ENCODE measurements around the gene ZNF362.

ZNF362 gene

DNA sequence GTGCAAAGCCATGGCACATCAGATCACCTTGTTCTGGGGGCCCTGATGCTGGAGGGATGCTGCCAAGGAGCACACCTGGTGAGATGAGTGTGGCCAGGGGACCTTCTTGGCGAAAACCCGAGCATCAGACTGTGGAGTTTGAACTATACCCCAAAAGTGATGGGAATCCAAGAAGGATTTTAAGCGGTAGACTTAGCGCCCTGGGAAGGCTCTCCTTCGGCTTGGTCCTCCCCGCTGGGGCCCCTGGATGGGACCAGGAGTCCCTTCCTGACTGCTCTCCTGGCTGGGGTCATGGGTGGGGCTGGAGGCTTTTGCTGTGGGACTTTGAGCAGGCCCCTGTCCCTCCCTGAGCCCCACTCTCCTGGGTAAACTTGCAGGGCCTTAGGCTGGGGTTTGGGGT, 10.5 kb downstream of the ZNF362 start:
- TF ChIP-seq CTCF (IDR thresholded peaks at IDR 0.05; ENCODE audit: low read depth, low read length): no peak
- Histone ChIP-seq H3K27ac (no peak overlapping the region), H3K4me3 (ENCODE audit: low read depth, low read length) (no peak overlapping the region), H3K27me3 (ENCODE audit: insufficient read depth, low read depth, severe bottlenecking) (no peaks in the 10 kb centered on the region), H3K9me3 (ENCODE audit: severe bottlenecking) (no peaks in the 10 kb centered on the region), H3K36me3 (peaks cover 20% of the 10 kb centered on the region)
- DNase-seq: no peak

- no peaks in the 10 kb centered on the region for H3K9me3 ChIP-seq (ENCODE audit: severe bottlenecking)
- H3K27me3 ChIP-seq (ENCODE audit: insufficient read depth, low read depth, severe bottlenecking): no peaks in the 10 kb centered on the region
- H3K4me3 ChIP-seq (ENCODE audit: low read depth, low read length): no peak overlapping the region
- no peak for TF ChIP-seq CTCF (IDR thresholded peaks at IDR 0.05; ENCODE audit: low read depth, low read length)
- DNase-seq: no peak
- H3K36me3 ChIP-seq: peaks cover 17% of the 10 kb centered on the region
- no peak overlapping the region for H3K27ac ChIP-seq
Observed at GRCh38 chr1:33267468-33268205, 11.3 kb downstream of the ZNF362 start.

GRCh38 chr1:33268457-33268856, 12.2 kb downstream of the ZNF362 start:
- Histone ChIP-seq H3K9me3 (ENCODE audit: severe bottlenecking) (no peaks in the 10 kb centered on the region), H3K27ac (no peak overlapping the region), H3K27me3 (ENCODE audit: insufficient read depth, low read depth, severe bottlenecking) (no peaks in the 10 kb centered on the region), H3K4me3 (ENCODE audit: low read depth, low read length) (no peak overlapping the region), H3K36me3 (peaks cover 16% of the 10 kb centered on the region)
- DNase-seq: no peak
- no peak for TF ChIP-seq CTCF (IDR thresholded peaks at IDR 0.05; ENCODE audit: low read depth, low read length)

- Histone ChIP-seq H3K27ac (no peak overlapping the region), H3K9me3 (ENCODE audit: severe bottlenecking) (no peaks in the 10 kb centered on the region), H3K36me3 (peaks cover 19% of the 10 kb centered on the region), H3K4me3 (ENCODE audit: low read depth, low read length) (no peak overlapping the region), H3K27me3 (ENCODE audit: insufficient read depth, low read depth, severe bottlenecking) (no peaks in the 10 kb centered on the region)
- TF ChIP-seq CTCF (IDR thresholded peaks at IDR 0.05; ENCODE audit: low read depth, low read length): no peak
- DNase-seq: no peak
Observed at GRCh38 chr1:33268927-33269610, 12.8 kb downstream of the ZNF362 start.

DNA sequence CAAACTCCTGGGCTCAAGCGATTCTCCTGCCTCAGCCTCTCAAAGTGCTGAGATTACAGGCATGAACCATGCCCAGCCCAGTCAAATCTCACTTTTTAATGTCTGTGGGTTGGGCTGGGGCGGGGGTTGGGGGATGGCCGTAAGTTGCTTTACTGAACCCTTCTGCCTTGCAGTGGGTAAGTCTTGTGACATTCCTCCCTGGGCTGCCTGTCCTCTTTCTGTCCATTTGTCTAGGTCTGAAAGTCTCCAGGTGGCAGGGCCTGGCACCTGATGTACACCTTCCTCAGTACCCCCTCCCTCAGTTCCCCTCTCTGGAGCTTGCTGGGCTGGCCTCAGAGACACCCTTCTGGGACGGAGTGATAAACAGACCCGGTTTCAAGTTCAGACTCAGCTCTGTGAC, 13.3 kb downstream of the ZNF362 start:
- H3K4me3 ChIP-seq (ENCODE audit: low read depth, low read length): no peak overlapping the region
- H3K9me3 ChIP-seq (ENCODE audit: severe bottlenecking): no peaks in the 10 kb centered on the region
- peaks cover 22% of the 10 kb centered on the region for H3K36me3 ChIP-seq
- H3K27ac ChIP-seq: no peak overlapping the region
- no peak for TF ChIP-seq CTCF (IDR thresholded peaks at IDR 0.05; ENCODE audit: low read depth, low read length)
- no peak for DNase-seq
- H3K27me3 ChIP-seq (ENCODE audit: insufficient read depth, low read depth, severe bottlenecking): no peaks in the 10 kb centered on the region
